HepG2 (cell line): ENCODE measurements around the gene TMPRSS11E. TPM values are rescaled to one million over a fixed set of nuclear protein-coding genes. Genes with fewer than 3 reads are reported as not detected.
A peak's percentile ranks its signal among the peaks of the same experiment; 100 is the strongest.

ENCODE experiments used
- ATAC-seq: fragments of 200-7000 bp; cut with Tn5 transposase; 3 replicates; pipeline ENCODE4 v1.9.1; 2020; ENCODE audit warnings: mild to moderate bottlenecking, moderate library complexity
- BruUV-seq: library from RNA; stranded (reverse); fragments of 400-500 nt; replicated peaks from 2 replicates; lab custom pipeline; 2021; lab: Mats Ljungman, UMichigan
- CTCF ChIA-PET: fragments of 300-600 bp; formaldehyde crosslinking; extraction: SDS; loops from one replicate; lab custom pipeline; 2021; ENCODE audit warnings: low total read pairs, inconsistent platforms, low intra/inter-chr PET ratio; lab: Yijun Ruan, JAX
- POLR2A ChIA-PET: fragments of 350-600 bp; sonication (Branson Sonifier 250); formaldehyde crosslinking; loops from one replicate; lab custom pipeline; 2020; ENCODE audit warnings: antibody characterized with exemption, inconsistent platforms; lab: Yijun Ruan, JAX
- DNase-seq: peaks from one replicate; pipeline ENCODE4 v3.0.0-alpha.2; 2015; ENCODE audit warnings: low spot score
- FAIRE-seq: peaks from 3 replicates; lab custom pipeline; 2011; peaks lifted over from hg19 to GRCh38; lab: Jason Lieb, UNC
- H2AFZ ChIP-seq: one replicate; pipeline ENCODE4 v1.6.1; 2011; ENCODE audit warnings: low read length, inconsistent platforms
- H3K27ac ChIP-seq: fragments of 300-600 bp; 3 replicates; pipeline ENCODE4 v1.8.0; 2011; ENCODE audit warnings: mixed run types, mild to moderate bottlenecking, mixed read lengths, low read length, inconsistent platforms; ENCODE audit not compliant: insufficient read depth; ENCODE audit errors: extremely low read length
- H3K27me3 ChIP-seq, 2 experiments: fragments of 200-600 bp in 1 of 2; 2 replicates in 1 of 2; 3 replicates in 1 of 2; pipeline versions ENCODE4 v1.6.0 to v1.8.0; 2011; ENCODE audit warnings: low read length in 2 of 2, mild to moderate bottlenecking in 2 of 2, moderate library complexity in 2 of 2, inconsistent platforms in 1 of 2; ENCODE audit not compliant: insufficient read depth in 2 of 2, control insufficient read depth in 1 of 2
- H3K36me3 ChIP-seq, 2 experiments: fragments of 200-600 bp in 1 of 2; replicated peaks in 1 of 2; 2 replicates in 1 of 2; 3 replicates in 1 of 2; pipeline versions ENCODE4 v1.5.1 to v1.8.0; 2011; ENCODE audit warnings: low read length in 2 of 2, inconsistent platforms in 1 of 2; ENCODE audit not compliant: insufficient read depth in 2 of 2, control insufficient read depth in 1 of 2
- H3K4me1 ChIP-seq: 2 replicates; pipeline ENCODE4 v1.5.1; 2012; ENCODE audit warnings: low read length, inconsistent platforms; ENCODE audit not compliant: insufficient read depth
- H3K4me2 ChIP-seq: 2 replicates; pipeline ENCODE4 v1.6.0; 2011; ENCODE audit warnings: low read depth, low read length, inconsistent platforms
- H3K4me3 ChIP-seq, 3 experiments: fragments of 200-600 bp in 1 of 3; sonication (generic), shearing (Covaris generic) in 1 of 3; replicated peaks in 1 of 3; 2 replicates each; pipeline ENCODE4 v1.5.1; 2011 to 2016; ENCODE audit warnings: low read length in 3 of 3, inconsistent platforms in 2 of 3, low read depth in 2 of 3, mild to moderate bottlenecking in 2 of 3, control low read depth in 1 of 3, mixed read lengths in 1 of 3; ENCODE audit not compliant: insufficient read depth in 1 of 3
- H3K79me2 ChIP-seq: one replicate; pipeline ENCODE4 v1.6.1; 2011; ENCODE audit warnings: low read length, inconsistent platforms; ENCODE audit not compliant: insufficient read depth
- H3K9ac ChIP-seq: 2 replicates; pipeline ENCODE4 v1.6.0; 2011; ENCODE audit warnings: mild to moderate bottlenecking, low read depth, low read length, inconsistent platforms; ENCODE audit not compliant: insufficient read depth
- H3K9me3 ChIP-seq: 2 replicates; pipeline ENCODE4 v1.5.1; 2012; ENCODE audit warnings: mild to moderate bottlenecking, low read length
- H4K20me1 ChIP-seq: 2 replicates; pipeline ENCODE4 v1.6.0; 2011; ENCODE audit warnings: inconsistent platforms, mild to moderate bottlenecking, low read length, moderate library complexity; ENCODE audit not compliant: insufficient read depth
- HMG20A ChIP-seq: IDR thresholded peaks from 2 replicates; pipeline ENCODE4 v1.6.1; 2016; ENCODE audit warnings: borderline replicate concordance
- LCORL ChIP-seq, 2 experiments: fragments of 450-650 bp in 1 of 2; sonication (generic) in 1 of 2; formaldehyde crosslinking in 1 of 2; IDR thresholded peaks; 2 replicates each; pipeline versions ENCODE4 v1.5.0 to v1.6.1; 2017 to 2020; ENCODE audit warnings: antibody characterized with exemption in 1 of 2, missing genetic modification reagents in 1 of 2
- MAFK ChIP-seq, 2 experiments: IDR thresholded peaks in 1 of 2; conservative IDR thresholded peaks in 1 of 2; 2 replicates each; pipeline ENCODE4 v1.6.1; 2011; ENCODE audit warnings: improper control_type of control experiment in 2 of 2, low read length in 2 of 2
- WGBS: methylation state at CpG from one replicate; pipeline ENCODE4 v1.1.6; 2017; ENCODE audit warnings: low lambda C conversion rate; 5-methylcytosine and 5-hydroxymethylcytosine counted together
- in situ Hi-C: cut with HindIII; loops from 2 replicates; pipeline ENCODE4 v1.10.0; 2017; ENCODE audit warnings: low pct_unique_long_range_greater_than_20kb; ENCODE audit not compliant: extremely low pct_ligation_motif_present
- intact Hi-C: fragments of 100-400 bp; cut with micrococcal nuclease; formaldehyde crosslinking; loops from one replicate; pipeline ENCODE4 v1.10.0; 2022; ENCODE audit not compliant: unreplicated experiment
- polyA plus RNA-seq, 8 experiments: library from polyadenylated mRNA; depleted of rRNA in 3 of 8; stranded (reverse) in 7 of 8; unstranded in 1 of 8; fragments of >200 nt; fragmentation: Illumina TruSeq in 4 of 8; extraction: Trizol in 4 of 8; gene quantifications; 2 replicates each; pipeline versions ENCODE4 v1.2.1 to v1.2.3, GENCODE V29; 2011 to 2016; ENCODE audit warnings: low read depth in 4 of 8, missing spikeins in 1 of 8, mixed read lengths in 1 of 8; ENCODE audit not compliant: insufficient read depth in 1 of 8
- total RNA-seq, 5 experiments: library from RNA; depleted of rRNA; stranded (reverse); fragments of >200 nt; fragmentation: Illumina TruSeq; extraction: Trizol; gene quantifications; 2 replicates each; pipeline ENCODE4 v1.2.3, GENCODE V29; 2016; ENCODE audit warnings: low read depth in 1 of 5
- TF ChIP-seq, protein P1 (sequence below): sonication (generic); formaldehyde crosslinking; IDR thresholded peaks from 2 replicates; pipeline ENCODE4 v1.5.0; 2020; ENCODE audit warnings: mild to moderate bottlenecking, missing genetic modification reagents
- TF ChIP-seq, protein P2 (sequence below): sonication (generic); formaldehyde crosslinking; IDR thresholded peaks from 2 replicates; pipeline ENCODE4 v1.4.0; 2020; ENCODE audit warnings: missing genetic modification reagents

The TMPRSS11E gene
- total and polyA plus RNA-seq, 2 of the 13 experiments (the other 11 are each of a cell fraction or from before 2014, with no cell fraction given), result not detected

- POLR2A ChIA-PET, result no interaction called here
Observed at GRCh38 chr4:68490826-68491457, 43.7 kb downstream of the TMPRSS11E start.

GRCh38 chr4:68494688-68495087, 47.4 kb downstream of the TMPRSS11E start:
- Histone ChIP-seq H3K27me3 (no peaks in the 10 kb centered on the region), H3K4me2 (no peak overlapping the region), H4K20me1 (no peaks in the 10 kb centered on the region), H3K9me3 (no peaks in the 10 kb centered on the region), H2AFZ (no peak overlapping the region), H3K79me2 (no peaks in the 10 kb centered on the region), H3K36me3 (no peaks in the 10 kb centered on the region), H3K9ac (no peak overlapping the region), H3K4me1 (peaks cover 20% of the 10 kb centered on the region), H3K27ac (no peak overlapping the region), H3K4me3 (no peak overlapping the region)
- no TSS peak for BruUV-seq
- intact Hi-C loops (loop anchor here (5.0 to 10.0 kb wide), 2 partner anchors 323 to 560 kb away; partner anchors contain the start of gene UGT2B10), in situ Hi-C loops (loop anchor here (5.0 to 25.0 kb wide), 3 partner anchors 568 to 1118 kb away; no protein-coding TSS in a partner anchor)
- POLR2A ChIA-PET, result no interaction called here
- DNase-seq (no peak), ATAC-seq (no peak), FAIRE-seq (no peak)
- no peak for TF ChIP-seq HMG20A
- TF ChIP-seq, protein P1, sequence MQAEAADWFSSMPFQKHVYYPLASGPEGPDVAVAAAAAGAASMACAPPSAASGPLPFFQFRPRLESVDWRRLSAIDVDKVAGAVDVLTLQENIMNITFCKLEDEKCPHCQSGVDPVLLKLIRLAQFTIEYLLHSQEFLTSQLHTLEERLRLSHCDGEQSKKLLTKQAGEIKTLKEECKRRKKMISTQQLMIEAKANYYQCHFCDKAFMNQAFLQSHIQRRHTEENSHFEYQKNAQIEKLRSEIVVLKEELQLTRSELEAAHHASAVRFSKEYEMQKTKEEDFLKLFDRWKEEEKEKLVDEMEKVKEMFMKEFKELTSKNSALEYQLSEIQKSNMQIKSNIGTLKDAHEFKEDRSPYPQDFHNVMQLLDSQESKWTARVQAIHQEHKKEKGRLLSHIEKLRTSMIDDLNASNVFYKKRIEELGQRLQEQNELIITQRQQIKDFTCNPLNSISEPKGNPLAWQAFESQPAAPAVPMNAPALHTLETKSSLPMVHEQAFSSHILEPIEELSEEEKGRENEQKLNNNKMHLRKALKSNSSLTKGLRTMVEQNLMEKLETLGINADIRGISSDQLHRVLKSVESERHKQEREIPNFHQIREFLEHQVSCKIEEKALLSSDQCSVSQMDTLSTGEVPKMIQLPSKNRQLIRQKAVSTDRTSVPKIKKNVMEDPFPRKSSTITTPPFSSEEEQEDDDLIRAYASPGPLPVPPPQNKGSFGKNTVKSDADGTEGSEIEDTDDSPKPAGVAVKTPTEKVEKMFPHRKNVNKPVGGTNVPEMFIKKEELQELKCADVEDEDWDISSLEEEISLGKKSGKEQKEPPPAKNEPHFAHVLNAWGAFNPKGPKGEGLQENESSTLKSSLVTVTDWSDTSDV (CRISPR knock-in tag), result no peak
- CTCF ChIA-PET, result no interaction called here
- WGBS, result 63% methylated on average over 1 of the region's 1 CpG

More at GRCh38 chr4:68490826-68491457, 43.7 kb downstream of the TMPRSS11E start:
- Histone ChIP-seq H3K27me3 (no peaks in the 10 kb centered on the region), H3K27ac (no peak overlapping the region), H3K4me1 (no peaks in the 10 kb centered on the region), H3K9ac (no peak overlapping the region), H3K79me2 (no peaks in the 10 kb centered on the region), H4K20me1 (no peaks in the 10 kb centered on the region), H3K9me3 (no peaks in the 10 kb centered on the region), H2AFZ (no peak overlapping the region), H3K4me3 (no peak overlapping the region), H3K36me3 (no peaks in the 10 kb centered on the region), H3K4me2 (no peak overlapping the region)
- in situ Hi-C loops, result loop anchor here (25.0 kb wide), 2 partner anchors 571 to 1121 kb away; no protein-coding TSS in a partner anchor
- CTCF ChIA-PET, result no interaction called here
- intact Hi-C loops, result loop anchor here (10.0 kb wide), 1 partner anchor 564 kb away; no protein-coding TSS in a partner anchor
- no TSS peak for BruUV-seq
- TF ChIP-seq, protein P2, sequence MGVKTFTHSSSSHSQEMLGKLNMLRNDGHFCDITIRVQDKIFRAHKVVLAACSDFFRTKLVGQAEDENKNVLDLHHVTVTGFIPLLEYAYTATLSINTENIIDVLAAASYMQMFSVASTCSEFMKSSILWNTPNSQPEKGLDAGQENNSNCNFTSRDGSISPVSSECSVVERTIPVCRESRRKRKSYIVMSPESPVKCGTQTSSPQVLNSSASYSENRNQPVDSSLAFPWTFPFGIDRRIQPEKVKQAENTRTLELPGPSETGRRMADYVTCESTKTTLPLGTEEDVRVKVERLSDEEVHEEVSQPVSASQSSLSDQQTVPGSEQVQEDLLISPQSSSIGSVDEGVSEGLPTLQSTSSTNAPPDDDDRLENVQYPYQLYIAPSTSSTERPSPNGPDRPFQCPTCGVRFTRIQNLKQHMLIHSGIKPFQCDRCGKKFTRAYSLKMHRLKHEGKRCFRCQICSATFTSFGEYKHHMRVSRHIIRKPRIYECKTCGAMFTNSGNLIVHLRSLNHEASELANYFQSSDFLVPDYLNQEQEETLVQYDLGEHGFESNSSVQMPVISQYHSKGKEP, result no peak
- peak; percentile 84; the same call in 1 of the 2 replicates for TF ChIP-seq LCORL (IDR thresholded peaks at IDR 0.05)
- no peak for TF ChIP-seq LCORL (CRISPR knock-in tag; IDR thresholded peaks at IDR 0.05)
- peak; percentile 27 to 35; a peak in 2 of 4 replicates for TF ChIP-seq MAFK (conservative IDR thresholded peaks at IDR 0.05 in 1 of 2, IDR thresholded peaks at IDR 0.05 in 1 of 2; ENCODE audit: low read length in 2 of 2)
- ATAC-seq (no peak), FAIRE-seq (no peak), DNase-seq (no peak)
- 76% methylated on average over 6 of the region's 6 CpGs for WGBS
